Kidney capillary endothelial cell (primary cell): ENCODE results near the gene ABCF2.

ENCODE experiments used
- DNase-seq: peaks from one replicate; pipeline ENCODE4 v3.0.0-alpha.2; 2018; ENCODE audit warnings: low spot score

Gene ABCF2

DNA sequence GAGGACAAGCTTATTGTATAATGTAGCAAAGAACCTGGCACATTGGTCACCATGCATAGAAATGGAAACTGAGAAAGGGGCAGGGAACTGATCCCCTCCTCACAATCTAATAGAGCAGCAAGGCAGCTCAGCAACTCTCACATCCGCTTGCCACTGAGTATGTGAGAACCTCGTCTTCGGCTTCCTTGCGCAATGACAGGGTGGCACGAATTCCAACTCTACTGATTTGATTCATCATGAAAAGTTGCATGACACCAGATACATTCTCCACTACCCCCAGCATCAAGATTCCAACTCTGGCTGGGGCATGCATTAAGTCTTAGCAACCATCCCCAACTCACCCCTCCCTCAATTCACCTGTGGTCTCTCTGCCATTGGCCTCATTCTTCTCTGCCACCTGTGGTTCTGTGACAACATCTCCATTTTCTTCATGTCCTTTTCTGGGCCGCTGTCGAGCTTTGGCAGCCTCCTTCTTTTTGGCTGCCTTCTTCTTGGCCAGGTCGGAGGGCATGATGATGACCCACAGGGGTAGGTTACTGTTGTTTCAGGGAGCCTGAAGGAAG lies 976 bp downstream of the ABCF2 start:
- no peak for DNase-seq

- DNase-seq = no peak
These were observed 3.3 kb downstream of the ABCF2 start for GRCh38 chr7:151223728-151224127.

DNA sequence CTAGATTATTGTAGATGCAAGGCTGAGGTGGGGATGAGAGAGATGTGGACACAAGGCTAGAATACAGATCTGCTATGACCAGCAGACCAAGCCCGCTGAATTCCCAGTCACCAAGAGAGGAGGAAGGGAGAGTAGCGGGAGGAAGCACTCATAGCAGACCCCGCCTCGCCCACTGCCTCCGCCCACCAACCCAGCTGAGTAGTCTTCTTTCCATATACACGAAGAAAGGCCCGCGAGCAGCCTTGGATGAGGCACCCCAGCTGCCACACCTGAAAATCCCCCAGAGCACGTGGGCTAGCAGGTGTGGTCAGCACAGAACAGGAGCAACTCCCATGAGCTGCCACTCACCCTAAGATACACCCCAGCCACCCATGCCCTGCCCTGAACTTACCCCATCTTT lies 8.8 kb downstream of the ABCF2 start:
- DNase-seq = no peak

- no peak for DNase-seq
These were observed 11.6 kb downstream of the ABCF2 start for GRCh38 chr7:151215396-151215795.

DNA sequence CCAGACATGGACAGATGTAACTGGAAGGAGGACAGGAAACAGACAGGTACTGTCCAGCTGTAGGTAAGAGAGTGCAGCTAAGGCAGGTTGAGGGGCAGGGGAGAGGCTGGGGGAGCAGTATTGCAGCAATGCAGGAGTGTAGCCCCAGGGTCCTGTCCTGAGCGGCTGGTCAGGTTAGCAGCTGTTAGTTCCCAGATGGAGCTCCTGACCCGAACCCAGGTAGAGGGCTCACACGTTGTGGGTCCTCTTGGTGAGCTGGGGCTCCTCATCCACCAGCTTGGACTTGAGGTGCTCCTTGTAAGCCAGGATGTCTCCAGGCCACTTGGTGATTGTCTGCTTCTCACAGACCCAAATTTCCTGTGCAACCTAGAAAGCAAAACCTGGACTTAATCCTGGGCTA lies 13.2 kb downstream of the ABCF2 start:
- no peak for DNase-seq

DNA sequence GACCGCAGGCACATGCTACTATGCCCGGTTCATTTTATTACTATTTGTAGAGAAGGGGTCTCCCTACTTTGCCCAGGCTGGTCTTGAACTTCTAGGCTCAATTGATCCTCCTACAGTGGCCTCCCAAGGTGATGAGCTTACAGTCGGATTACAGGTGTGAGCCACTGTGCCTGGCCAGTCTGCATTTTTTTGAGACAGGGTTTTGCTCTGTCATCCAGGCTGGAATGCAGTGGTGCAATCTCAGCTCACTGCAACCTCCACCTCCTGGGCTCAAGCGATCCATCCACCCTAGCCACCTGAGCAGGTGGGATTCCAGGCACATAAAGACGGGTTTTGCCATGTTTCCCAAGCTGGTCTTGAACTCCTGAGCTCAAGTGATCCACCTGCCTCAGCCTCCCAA lies 14.4 kb downstream of the ABCF2 start:
- DNase-seq = no peak

DNA sequence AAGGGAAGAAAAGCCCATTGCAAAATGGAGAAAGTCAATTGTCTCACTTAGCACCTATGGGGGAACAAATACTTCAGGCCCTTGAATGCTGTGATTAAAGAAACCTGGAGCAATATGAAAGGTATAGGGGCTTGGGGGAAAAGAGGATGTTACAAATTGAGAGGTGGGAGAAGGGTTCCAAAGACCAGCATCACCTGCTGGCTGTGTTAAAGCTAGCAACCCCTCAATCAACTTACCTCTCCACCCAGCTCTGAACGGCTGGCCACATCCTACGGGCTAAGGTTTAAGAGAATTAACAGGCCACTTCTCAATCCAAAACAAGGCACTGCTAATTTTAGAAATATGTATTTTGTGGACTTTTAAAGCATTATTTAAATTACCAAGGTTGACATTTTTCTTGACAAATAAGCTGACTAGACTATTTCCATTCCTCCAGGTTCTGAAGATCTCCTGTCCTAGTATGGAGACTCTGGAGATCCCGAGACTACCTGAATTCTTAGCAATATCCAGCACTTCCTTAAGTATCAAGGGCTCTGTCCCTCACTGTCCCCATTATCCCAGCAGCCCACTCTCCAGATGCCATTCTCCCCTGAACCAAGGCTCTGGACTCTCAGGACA lies 15.7 kb downstream of the ABCF2 start:
- DNase-seq = no peak

DNA sequence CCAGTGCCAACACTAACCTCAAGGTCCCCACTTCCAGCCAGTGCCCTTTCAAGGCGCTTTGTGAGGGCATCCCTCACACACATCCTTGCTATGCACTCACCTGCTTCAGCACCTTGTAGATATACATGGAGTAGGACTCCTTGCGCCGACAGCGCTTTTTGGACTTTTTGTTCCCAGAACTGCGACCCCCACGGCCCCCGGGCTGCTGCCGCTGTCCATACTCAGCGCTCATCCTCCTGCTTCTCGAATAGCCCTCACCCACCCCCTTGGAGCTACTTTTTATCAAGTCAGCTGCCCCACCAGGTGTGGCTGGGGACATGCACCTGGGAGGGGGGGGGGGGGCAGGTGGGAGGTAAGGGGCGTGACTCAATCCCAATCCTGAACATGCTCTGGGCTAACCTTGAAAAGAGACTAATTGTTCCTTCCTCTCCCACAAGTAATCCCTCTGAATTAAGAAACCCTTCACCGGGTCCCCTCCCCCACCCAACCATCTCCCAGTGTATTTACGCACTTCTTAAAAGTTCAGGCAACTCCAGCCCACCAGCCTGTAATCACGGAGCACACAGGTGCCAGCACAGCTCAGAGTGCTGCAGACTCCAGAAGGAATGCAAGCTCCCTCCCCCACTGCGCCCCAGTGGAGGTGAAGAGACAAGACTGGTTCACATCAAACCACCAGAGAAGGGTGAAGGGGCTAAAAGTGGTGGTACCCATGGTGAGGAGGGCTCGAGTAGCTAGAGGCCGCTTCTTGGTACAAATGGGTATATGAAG lies 16.7 kb downstream of the ABCF2 start, which contains the start of gene H2BK1:
Gene H2BK1 (minus strand): TSS at position 402 of the 768 bp plus-strand sequence. CDS start 170 bp downstream, at position 232.
- DNase-seq = no peak

DNA sequence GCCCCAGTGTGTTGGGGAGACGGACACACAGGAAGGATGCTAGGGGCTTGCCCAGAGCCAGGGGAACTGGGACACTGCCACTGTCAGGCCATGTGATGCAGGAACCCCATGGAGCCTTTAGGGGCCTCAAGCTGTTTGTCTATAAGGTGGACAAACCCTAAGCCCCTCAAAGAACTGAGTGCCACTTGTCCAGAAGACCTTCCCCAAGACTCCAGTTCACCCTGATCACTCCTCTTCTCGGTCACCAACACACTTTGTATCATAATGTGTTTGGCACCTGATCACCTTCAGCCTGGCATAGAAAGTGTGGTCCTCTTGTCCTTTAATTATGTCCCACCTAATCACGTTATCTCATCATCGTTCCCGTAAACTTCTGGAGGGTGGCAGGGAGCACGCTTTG lies 17.4 kb downstream of the ABCF2 start:
- DNase-seq = no peak

- no peak for DNase-seq
These were observed 18.6 kb downstream of the ABCF2 start for GRCh38 chr7:151208253-151208862.

DNA sequence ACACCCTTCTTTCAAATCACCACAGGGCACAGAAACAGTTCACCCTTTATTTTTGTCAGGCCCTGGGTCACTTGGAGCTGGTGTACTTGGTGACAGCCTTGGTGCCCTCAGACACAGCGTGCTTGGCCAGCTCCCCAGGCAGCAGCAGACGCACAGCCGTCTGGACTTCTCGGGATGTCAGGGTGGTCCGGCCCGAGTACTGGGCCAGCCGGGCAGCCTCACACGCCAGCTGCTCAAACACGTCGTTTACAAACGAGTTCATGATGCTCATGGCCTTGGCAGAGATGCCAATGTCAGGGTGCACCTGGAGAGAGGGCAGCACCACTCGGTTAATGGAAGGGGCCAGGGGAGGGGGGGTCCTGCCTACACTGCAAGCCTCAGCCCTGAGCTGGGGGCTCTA lies 19.2 kb downstream of the ABCF2 start:
- no peak for DNase-seq

GRCh38 chr7:151207315-151207714 lies 19.7 kb downstream of the ABCF2 start:
- DNase-seq = no peak

- no peak for DNase-seq
These were observed 20.1 kb downstream of the ABCF2 start for GRCh38 chr7:151206914-151207313.

- no peak for DNase-seq
These were observed 21.3 kb downstream of the ABCF2 start for GRCh38 chr7:151205730-151206129.

GRCh38 chr7:151204383-151205032 lies 22.5 kb downstream of the ABCF2 start:
- no peak for DNase-seq

DNA sequence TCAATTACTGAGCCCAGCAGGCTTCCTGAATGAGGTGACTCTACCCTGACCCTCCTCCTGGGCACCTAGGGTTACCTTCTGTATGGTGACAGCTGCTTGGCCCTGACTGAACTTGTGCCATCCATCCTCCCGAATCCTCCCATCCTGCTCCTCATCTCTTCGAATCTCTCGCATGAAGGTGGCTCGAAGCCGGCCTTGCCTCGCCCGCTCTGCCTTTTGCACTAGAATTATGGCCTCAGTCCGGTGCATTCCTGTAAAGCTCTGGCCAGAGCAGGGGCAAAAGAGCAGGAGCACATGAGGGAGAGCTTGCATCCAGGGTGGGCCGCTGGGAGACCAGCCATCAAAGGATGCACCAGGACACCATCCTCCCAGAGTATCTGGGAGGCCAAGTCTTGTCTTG lies 24.2 kb downstream of the ABCF2 start:
- no peak for DNase-seq

- DNase-seq = no peak
These were observed 25.3 kb downstream of the ABCF2 start for GRCh38 chr7:151201751-151202150.

- DNase-seq = no peak
These were observed 25.7 kb downstream of the ABCF2 start for GRCh38 chr7:151201344-151201743.

- DNase-seq = no peak
These were observed 27.8 kb downstream of the ABCF2 start for GRCh38 chr7:151198945-151199848.

- DNase-seq = no peak
These were observed 29.1 kb downstream of the ABCF2 start for GRCh38 chr7:151197932-151198331.
